ENCODE measurements around the gene LMF2.

DNA sequence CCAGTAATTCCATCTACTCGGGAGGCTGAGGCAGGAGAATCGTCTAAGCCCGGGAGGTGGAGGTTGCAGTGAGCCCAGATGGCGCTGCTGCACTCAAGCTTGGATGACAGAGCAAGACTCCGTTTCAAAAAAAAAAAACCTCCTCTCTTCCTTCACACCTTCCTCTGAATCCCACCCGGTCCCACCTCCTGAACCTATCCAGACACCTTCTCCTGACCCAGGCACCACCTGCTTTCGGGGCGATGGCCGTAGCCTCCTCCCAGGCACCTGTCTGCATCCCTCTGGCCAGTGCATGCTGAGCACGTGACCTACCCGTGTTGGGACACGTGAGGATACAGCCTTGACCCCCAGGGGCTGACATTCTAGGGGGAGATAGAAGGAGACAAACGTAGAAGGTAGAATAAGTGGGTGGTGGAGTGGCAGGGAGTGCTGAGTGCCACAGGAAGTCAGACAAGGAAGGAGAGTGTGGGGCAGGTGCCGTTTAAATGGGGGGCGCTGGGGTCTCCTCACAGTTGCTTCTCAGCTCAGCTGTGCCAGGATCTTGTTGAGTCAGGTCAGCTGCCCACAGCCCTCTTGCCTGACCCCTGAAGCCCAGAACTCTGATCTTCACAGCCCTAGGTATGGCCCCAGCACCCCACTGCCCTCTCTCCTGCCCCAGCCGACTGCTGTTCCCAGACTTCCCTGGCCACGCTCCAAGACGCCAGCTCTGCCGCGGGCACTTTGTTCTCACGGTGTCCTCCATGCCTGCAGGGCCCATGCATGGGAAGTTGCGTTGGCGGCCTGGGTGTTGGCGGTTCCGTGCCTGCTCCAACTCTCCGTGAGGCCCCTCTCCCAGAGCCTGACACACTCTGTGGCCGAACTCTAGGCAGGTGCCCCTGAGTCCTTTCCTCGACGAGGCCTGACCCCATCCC lies 22.0 kb downstream of the LMF2 start:
- TF ChIP-seq, protein P1, sequence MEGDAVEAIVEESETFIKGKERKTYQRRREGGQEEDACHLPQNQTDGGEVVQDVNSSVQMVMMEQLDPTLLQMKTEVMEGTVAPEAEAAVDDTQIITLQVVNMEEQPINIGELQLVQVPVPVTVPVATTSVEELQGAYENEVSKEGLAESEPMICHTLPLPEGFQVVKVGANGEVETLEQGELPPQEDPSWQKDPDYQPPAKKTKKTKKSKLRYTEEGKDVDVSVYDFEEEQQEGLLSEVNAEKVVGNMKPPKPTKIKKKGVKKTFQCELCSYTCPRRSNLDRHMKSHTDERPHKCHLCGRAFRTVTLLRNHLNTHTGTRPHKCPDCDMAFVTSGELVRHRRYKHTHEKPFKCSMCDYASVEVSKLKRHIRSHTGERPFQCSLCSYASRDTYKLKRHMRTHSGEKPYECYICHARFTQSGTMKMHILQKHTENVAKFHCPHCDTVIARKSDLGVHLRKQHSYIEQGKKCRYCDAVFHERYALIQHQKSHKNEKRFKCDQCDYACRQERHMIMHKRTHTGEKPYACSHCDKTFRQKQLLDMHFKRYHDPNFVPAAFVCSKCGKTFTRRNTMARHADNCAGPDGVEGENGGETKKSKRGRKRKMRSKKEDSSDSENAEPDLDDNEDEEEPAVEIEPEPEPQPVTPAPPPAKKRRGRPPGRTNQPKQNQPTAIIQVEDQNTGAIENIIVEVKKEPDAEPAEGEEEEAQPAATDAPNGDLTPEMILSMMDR (IDR thresholded peaks at IDR 0.05; ENCODE audit: low read length) = no peak
- no peak for TF ChIP-seq EZH2 (optimal IDR thresholded peaks at IDR 0.05; ENCODE audit: low read depth, low read length)

Measured in MM.1S (cell line).